Ishikawa (cell line): ENCODE measurements around the gene TMEM150B.

Experiments
- RAD21 ChIP-seq: IDR thresholded peaks from 2 replicates; pipeline ENCODE4 v1.6.1; 2012; ENCODE audit warnings: low read depth
- REST ChIP-seq: IDR thresholded peaks from 2 replicates; pipeline ENCODE4 v1.6.1; 2012; ENCODE audit warnings: low read depth, mild to moderate bottlenecking
- TAF1 ChIP-seq: IDR thresholded peaks from 2 replicates; pipeline ENCODE4 v1.6.1; 2012; ENCODE audit warnings: low read depth, mild to moderate bottlenecking

DNA sequence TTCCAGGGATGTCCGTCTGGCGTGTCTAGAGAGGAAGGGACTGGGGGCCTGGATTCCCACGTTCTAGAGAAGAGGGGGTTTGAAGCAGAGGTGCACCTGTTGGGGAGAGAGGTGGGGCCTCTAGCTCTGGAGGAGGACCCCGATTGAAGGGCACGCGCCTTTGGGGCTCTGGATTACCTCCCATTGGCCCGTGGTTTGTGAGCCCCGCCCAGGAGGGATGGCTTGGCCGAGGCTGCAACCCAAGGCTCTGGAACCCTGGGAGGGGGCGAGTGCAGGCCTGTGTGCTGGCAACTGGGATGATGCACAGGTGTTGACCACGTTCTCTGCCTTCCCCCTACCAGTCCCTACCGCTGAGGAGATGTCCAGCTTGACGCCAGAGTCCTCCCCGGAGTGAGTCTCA lies 20.2 kb downstream of the TMEM150B start:
- no peak for TF ChIP-seq TAF1
- no peak for TF ChIP-seq REST
- no peak for TF ChIP-seq RAD21
